ENCODE results near the gene MEX3C.

Gene MEX3C

DNA sequence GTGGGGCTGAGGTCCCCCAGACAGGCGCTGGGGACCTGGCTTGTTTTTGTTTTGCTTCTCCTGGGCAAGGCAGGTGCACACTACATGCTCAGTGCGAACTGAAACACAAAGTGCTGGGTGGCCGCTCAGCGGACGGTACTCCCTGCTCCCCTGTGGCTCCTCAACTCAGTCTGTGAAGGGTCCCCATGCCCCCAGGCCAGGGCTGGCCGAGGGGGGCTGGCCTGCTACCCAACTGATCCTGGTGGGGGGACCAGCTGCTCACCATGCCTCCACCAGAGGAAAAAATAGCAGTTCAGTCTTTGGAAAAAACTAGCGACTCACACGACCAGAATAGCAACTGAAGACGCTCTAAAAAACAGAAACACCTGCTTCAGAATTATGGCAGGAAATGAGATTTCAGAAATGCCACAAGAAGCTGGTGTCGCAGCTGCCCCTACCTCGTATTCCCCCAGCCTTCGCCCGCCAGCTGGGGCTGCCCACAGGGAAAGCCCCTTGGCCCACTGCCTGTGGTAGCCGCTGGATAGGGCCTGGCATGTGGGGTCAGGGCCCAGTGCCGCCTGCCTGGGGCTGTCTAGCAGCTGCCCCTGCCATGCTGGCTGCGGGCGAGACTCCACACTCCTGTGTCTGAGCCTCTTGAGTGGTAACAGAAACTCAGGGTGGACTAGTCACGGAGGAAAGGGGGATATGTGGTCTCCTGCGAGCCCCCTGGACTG, 43.7 kb downstream of the MEX3C start:
- DNase-seq: no peak

DNA sequence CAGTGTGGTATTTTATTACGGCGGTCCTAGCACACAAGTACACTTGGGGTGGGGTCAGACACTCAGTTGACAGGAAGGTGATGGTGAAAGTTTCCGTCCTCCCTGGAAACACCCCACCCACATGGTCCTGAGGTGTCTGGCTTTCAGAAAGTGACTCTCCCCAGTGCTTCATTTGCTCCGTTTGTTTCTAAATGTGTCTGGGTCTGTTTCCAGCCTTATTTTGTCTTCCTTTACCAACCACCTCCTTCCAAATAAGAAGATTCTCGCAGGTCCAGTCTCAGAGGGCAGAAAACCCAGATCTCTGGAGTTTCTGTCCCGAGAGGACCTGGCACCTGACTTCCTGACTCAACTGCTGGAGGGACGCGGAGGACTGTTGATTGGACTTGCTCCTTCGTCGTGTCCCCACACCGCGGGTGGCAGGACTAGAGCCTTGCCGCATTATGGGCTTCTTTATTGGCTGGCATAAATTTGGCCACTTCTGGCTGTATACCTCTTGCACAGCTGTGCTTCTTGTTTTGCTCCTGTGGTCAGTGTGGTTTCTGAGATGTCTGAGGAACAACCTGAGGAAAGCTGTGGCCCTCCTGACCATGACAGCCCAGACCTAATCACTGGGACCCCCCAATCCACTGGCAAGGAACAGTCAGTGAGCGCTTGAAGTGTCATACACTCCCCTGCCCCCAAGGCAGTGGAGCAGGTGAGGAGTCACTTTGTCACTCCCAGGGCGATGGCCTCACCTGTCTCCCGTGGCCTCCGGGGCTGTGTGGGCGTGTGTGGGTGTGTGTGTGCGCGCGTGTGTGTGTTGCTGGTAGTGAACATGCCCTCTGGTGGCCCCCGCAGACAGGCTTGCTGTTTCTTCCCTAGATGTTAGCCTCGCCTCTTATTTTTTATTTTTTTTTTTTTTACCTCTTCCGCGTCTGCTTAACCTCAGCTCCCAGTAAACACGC, 45.6 kb downstream of the MEX3C start:
- no peak for DNase-seq

DNA sequence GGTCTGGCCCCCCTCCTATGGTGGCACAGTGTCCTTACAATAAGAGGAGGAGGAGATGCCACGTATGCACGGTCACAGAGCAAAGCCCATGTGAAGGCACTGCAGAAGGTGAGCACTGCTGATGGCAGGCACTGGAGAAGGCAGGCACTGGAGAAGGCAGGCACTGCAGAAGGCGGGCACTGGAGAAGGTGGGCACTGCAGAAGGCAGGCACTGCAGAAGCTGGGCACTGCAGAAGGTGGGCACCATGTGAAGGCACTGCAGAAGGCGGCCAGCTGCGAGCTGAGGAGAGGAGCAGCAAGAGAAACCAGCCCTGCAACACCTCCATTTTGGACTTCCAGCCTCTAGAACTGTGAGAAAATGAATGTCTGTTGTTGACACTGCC, 46.3 kb downstream of the MEX3C start:
- DNase-seq: no peak

DNA sequence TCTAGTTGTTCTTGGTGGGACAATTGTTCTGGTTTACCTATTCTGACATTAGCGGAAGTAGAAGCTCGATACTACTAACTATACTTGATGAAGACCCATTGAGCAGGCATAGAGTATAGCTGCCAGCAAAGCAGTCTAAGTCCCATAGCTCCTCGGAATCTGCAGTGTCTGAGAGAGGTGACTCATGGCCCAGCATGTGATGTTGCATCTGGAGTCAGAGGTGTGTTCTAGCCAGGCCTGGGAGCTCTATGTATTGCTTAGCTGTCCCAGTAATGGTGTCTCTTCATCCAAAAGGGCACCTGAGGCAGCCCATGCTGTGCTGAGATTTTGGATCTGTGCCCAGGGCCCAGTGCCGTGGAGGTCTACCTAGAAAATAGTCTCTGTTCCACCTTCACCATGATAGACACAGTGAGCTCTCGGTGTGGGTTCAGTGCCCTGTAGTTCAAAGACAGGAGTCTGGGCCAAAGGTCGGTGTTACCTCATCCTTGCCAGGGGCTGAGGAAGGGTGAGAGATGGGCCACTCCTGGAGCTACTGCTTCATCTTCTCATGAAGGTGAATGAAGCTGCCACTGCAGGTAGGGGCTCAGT, 47.3 kb downstream of the MEX3C start:
- no peak for DNase-seq

DNA sequence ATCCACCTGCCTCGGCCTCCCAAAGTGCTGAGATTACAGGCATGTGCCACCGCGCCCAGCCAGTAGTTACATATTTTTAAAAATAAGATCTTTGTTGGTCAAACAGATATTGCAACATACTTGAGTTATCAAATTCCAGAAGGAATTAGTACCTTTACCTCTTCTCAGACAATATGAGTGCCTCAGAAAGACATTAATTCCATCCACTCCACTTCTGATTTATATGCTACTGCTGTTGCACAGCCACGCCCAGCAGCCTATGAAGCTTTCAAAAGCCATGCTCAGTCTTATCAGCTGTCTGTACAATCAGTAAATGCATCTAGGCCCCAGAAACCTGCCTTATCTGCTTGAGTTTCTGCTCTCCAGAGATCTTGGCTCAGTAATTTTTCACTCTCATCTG, 47.8 kb downstream of the MEX3C start:
- no peak for DNase-seq

DNA sequence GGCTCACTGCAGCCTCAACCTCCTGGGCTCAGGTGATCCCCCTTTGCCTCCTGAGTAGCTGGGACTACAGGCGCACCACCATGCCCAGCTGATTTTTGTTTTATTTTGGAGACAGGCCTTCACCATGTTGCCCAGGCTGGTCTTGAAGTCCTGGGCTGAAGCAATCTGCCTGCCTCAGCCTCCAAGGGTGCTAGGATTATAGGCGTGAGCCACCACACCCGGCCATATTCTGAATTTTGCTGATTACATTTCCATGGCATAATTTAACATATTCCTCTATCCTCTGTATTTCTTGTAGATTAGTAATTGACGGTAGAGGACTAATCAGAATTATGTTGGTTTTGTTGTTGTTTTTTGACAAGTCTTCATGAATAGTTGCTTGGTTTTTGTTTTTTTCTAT, 50.6 kb downstream of the MEX3C start:
- no peak for DNase-seq

DNA sequence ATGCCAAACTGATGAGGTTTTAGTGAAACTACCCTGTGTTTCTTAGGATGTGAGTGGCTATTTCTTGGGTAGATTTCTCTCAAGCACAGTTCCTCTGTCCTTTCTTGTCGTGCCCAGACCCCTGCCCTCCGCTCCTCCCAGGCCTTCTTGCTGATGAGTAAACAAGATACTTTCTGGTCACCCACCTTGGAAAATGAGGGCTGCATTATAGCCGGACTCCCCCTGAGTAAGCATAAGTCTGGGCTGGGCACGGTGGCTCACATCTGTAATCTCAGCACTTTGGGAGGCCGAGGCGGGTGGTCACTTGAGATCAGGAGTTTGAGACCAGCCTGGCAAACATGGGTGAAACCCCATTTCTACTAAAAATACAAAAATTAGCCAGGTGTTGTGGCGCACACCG, 58.5 kb downstream of the MEX3C start:
- DNase-seq: no peak

DNA sequence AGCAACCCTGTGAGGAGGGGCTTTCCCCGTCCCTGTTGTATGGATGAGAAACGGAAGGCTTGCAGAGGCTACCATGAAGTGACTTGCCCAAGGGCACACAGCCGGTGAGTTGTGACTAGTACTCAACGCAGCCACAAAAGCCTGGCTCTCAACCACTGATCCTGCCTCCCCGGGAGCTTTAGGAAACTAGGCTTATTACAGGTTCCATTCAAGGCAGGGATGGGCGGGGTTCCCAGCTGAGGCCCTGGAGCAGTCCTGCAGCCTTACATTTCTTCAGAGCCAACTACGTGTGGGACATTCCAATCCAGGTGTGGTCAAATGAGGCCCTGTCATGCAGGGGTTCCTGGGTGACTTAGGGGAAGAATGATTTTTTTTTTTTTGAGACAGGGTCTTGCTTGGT, 59.6 kb downstream of the MEX3C start:
- no peak for DNase-seq

DNA sequence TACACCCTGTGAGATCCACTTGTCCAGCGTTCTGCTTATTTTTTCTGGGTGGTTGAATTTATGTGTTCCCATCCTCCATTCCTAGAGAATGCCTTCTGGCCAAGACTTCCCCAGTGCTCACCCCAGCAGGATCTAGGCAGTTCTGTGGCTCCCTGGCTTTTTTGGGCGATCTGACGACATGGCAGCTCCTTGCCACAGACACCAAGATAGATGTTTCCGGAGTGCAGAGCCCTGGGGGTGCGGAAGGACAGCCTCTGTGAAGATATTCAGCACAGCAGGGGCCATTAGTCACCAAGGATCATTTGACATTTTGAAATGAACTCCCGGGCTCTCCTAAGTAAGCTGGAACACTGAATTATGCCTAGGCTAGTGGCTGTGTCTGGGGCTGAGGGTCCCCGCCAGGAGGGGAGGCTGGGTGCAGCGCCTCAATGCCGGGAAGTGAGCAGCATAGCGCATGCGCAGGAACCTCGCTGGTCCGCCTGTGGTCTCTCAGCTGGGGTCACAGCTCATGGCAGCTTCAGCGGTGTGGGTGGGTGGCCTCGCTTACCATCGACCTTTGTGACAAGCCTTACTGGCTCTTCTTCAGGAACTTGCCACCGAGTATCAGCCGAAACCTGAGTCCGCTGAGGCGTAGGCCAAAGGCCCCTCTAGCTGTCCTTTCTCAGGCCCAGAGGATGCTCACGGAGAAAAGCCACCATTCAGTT, 60.3 kb downstream of the MEX3C start:
- no peak for DNase-seq

DNA sequence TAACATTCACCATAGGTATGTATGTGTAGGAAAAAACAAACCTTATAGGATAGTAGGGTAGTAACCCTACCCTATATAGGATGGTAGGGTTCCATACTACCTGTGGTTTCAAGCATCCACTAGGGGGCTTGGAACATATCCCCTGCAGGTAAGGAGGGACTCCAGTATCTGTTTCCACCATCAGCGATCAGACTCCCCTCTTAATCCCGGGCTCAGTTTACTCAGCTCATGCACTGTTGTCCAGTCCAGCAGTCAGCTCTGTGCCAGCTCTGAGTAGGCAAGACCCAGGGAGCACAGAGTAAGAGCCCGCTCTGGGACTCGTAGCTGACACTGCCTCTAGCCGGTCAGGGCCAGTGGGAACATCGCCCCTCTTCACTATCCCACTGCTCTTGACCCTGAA, 61.7 kb downstream of the MEX3C start:
- DNase-seq: no peak

DNA sequence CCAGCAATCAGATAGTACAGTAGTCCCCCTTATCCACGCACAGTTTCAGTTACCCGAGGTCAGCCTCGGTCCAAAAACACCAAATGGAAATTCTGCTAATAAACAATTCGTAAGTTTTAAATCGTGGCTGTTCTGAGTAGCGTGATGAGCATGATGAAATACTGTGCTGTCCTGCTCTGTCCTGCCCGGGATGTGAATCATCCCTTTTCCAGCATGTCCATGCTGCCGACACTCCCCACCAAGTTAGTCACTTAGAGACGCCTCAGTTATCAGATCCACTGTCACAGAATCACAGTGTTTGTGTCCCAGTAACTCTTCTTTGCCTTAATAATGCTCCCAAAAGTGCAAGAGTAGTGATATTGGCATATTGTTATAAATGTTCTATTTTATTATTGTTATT, 62.1 kb downstream of the MEX3C start:
- DNase-seq: no peak

DNA sequence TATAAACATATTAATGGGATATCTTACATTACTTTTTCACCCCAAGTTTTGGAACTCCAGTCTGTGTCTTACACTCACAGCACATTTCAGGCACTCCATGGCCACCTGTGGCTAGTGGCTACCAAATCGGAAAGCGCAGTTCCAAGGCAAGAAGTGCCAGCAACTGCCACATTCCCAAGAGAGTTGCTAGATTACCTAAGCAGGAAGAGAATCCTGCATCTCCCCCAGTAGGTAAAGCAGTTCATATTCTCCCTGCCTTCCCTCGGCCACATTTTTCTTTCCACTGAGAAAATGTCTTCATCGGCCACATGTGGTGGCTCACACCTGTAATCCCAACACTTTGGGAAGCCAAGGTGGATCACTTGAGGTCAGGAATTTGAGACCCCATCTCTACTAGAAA, 62.8 kb downstream of the MEX3C start:
- no peak for DNase-seq

DNA sequence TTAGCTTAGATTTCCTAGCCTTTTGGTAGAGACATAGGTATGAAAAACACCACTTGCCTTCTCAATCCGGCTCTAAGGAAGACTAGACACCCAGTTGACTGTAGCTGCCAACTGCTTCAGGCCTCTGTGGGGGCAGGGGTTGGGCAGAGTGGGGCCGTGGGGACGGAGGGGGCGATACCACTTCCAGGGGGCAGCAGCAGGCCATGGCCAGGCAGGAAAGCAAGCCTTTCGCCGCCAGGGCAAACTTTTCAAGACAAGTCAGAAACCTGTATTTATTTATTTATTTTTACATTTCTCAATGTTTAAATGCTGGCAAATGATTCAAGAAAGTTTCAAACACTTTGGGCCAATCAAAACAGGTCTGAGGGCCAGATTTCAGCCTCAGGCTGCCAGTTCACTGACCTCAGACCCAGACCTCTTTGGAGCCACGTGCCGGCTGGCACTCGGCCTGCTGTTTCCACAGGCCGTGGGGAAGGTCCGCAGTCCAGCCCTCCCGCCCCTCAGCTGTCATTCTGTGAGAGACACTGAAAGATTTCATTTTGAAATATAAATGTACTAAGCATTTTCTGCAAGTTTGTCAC, 63.8 kb downstream of the MEX3C start:
- no peak for DNase-seq

DNA sequence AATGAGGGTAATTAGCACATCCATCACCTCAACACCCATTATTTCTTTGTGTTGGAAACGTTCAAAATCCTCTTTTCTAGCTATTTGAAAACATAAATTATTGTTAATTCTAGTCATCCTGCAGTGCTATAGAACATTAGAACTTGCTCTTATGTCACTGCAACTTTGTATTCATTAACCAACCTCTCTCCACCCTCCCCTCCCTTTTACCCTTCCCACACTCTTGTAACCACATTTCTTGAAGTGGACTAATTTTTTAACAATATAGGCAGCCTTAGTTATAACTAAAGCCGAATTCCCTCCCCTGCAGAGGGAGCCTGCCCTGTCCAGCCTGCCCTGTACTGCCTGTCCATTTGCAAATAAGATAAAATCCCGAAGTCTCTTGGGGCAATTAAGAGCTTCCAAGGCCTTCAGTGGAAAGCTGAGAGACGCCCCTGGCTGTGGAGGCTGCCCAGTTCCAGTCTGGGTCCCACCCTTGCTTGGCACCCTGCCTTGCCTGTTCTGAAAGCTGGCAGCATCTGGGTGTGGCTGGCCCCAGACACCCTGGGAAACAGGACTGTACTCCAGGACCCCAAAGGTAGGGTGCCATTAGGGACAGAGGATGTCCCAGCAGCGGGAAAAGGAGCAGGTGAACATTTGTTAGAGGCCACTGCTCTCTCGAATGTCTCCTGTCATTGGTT, 65.1 kb downstream of the MEX3C start:
- DNase-seq: no peak

DNA sequence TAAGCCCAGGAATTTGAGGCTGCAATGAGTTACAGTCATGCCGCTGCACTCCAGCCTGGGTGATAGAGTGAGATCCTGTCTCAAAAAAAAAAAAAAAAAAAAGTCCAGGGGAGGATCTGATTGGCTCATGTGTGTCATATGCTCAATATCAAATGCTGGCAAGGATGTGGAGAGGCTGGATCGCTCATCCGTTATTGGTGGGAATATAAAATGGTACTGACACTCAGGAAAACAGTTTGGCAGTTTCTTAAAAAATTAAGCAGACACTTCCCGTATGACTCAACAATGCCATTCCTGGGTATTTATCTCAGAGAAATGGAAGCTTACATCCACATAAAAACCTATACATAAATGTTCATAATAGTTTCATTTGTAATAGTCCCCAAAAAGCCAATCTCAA, 68.9 kb downstream of the MEX3C start:
- no peak for DNase-seq

DNA sequence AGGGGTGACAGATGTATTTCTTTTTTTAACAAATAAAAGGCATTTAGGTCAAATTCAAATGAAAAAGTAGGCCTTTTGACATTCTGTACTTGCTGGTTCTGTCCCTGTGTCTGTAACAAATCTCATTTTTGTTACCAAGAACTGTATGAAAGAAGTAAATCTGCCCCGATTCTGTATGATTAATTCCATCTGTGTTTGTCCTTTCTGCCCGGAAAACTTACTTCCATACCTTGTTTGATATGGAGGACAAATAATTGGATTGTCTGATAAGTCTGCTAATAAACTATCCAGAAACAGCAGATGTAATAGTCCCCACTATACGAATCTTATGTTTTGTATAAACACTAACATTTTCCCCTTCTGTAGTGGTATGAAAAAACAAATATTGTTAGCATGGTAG, 69.8 kb downstream of the MEX3C start:
- no peak for DNase-seq

DNA sequence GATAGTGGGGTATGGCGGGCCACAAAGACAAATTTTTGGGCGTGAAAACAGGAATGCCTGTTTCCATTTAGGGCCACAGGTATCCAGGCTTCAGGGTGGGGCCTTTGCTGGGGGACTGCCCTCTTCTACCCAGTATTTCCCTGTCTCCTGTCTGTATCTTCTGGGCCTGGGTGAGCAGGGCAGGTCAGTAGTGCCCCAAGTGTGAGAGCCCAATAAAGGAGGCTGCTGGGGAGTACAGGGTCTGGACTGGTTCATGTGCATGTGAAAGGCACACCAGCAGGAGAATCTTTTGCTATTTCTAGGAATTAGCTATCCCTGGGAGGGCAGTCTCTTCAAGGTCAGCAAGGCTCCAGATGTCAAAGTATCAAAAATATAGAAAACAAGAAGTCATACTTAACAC, 71.5 kb downstream of the MEX3C start:
- no peak for DNase-seq

All from NCI-H187 (cell line).